GM12873 (cell line): ENCODE results near the gene MPPED1.

Experiments used
- CTCF ChIP-seq: IDR thresholded peaks from 2 replicates; pipeline ENCODE4 v1.5.1; 2012; ENCODE audit warnings: low read depth, mild to moderate bottlenecking, moderate library complexity, low read length, control low read depth; ENCODE audit not compliant: insufficient read depth; ENCODE audit errors: missing control alignments

MPPED1 gene

GRCh38 chr22:43520632-43521039 lies 108.8 kb downstream of the MPPED1 start:
- TF ChIP-seq CTCF = no peak

GRCh38 chr22:43521716-43522115 lies 109.9 kb downstream of the MPPED1 start:
- no peak for TF ChIP-seq CTCF

GRCh38 chr22:43526117-43526655 lies 114.4 kb downstream of the MPPED1 start:
- no peak for TF ChIP-seq CTCF

GRCh38 chr22:43526946-43527345 lies 115.1 kb downstream of the MPPED1 start:
- TF ChIP-seq CTCF = no peak

GRCh38 chr22:43528601-43529360 lies 117.0 kb downstream of the MPPED1 start:
- no peak for TF ChIP-seq CTCF

GRCh38 chr22:43529461-43529860 lies 117.6 kb downstream of the MPPED1 start:
- no peak for TF ChIP-seq CTCF

GRCh38 chr22:43529934-43530333 lies 118.1 kb downstream of the MPPED1 start:
- TF ChIP-seq CTCF = no peak
